B cell (primary cell): ENCODE data around the gene ARRB2. TPM values are rescaled to one million over a fixed set of nuclear protein-coding genes. Genes with fewer than 3 reads are reported as not detected.

Source experiments
- ATAC-seq: fragments of 200-7000 bp; cut with Tn5 transposase; one replicate; pipeline ENCODE4 v1.10.0; 2021; ENCODE audit warnings: low read depth, mild to moderate bottlenecking, moderate number of reproducible peaks, moderate library complexity
- CTCF ChIA-PET: fragments of 350-600 bp; sonication (Branson Sonifier 250); formaldehyde crosslinking; loops from one replicate; lab custom pipeline; 2021; ENCODE audit warnings: antibody characterized with exemption, inconsistent platforms; lab: Charles Lee
- POLR2A ChIA-PET: fragments of 350-600 bp; sonication (Branson Sonifier 250); formaldehyde crosslinking; loops from one replicate; lab custom pipeline; 2021; ENCODE audit warnings: antibody characterized with exemption; lab: Charles Lee
- DNase-seq: peaks from one replicate; pipeline ENCODE4 v3.0.0; 2013
- H2AFZ ChIP-seq: 2 replicates; pipeline ENCODE4 v1.6.1; 2012; ENCODE audit warnings: mild to moderate bottlenecking, low read depth, low read length; ENCODE audit not compliant: insufficient read depth, poor library complexity, severe bottlenecking
- H3K27ac ChIP-seq, 2 donors: 1 replicate in 1 of 2; 2 replicates in 1 of 2; pipeline ENCODE4 v1.5.1; 2012 to 2013; ENCODE audit warnings: low read length in 2 of 2, mild to moderate bottlenecking in 2 of 2, moderate library complexity in 1 of 2
- H3K27me3 ChIP-seq, 4 experiments: fragments of 200-600 bp in 1 of 4; sonication (generic) in 1 of 4; replicated peaks in 1 of 4; 1 replicate in 2 of 4; 2 replicates in 2 of 4; pipeline versions ENCODE4 v1.6.1 to v1.7.0; 2013 to 2016; ENCODE audit warnings: low read length in 3 of 4, mild to moderate bottlenecking in 2 of 4, mixed read lengths in 1 of 4, moderate library complexity in 1 of 4; ENCODE audit not compliant: insufficient read depth in 4 of 4, control insufficient read depth in 3 of 4; ENCODE audit errors: control extremely low read depth in 1 of 4
- H3K36me3 ChIP-seq, 2 experiments: replicated peaks in 1 of 2; 1 replicate in 1 of 2; 2 replicates in 1 of 2; pipeline versions ENCODE4 v1.6.1 to v1.7.1; 2013; ENCODE audit warnings: low read length in 1 of 2; ENCODE audit not compliant: insufficient read depth in 2 of 2, control insufficient read depth in 1 of 2; ENCODE audit errors: control extremely low read depth in 1 of 2, extremely low read depth in 1 of 2
- H3K4me1 ChIP-seq, 2 donors: fragments of 200-600 bp in 1 of 2; sonication (generic) in 1 of 2; 1 replicate in 1 of 2; 2 replicates in 1 of 2; pipeline versions ENCODE4 v1.5.1 to v1.6.1; 2013 to 2017; ENCODE audit warnings: low read length in 2 of 2; ENCODE audit not compliant: control insufficient read depth in 2 of 2, insufficient read depth in 2 of 2
- H3K4me2 ChIP-seq: replicated peaks from 2 replicates; pipeline ENCODE3; 2012; ENCODE audit warnings: mild to moderate bottlenecking, low read depth, low read length; ENCODE audit not compliant: poor library complexity, severe bottlenecking
- H3K4me3 ChIP-seq, 5 experiments: fragments of 200-600 bp in 1 of 5; sonication (generic) in 1 of 5; 1 replicate in 3 of 5; 2 replicates in 2 of 5; pipeline versions ENCODE4 v1.5.1 to v1.7.0; 2011 to 2016; ENCODE audit warnings: low read length in 4 of 5, mild to moderate bottlenecking in 4 of 5, low read depth in 2 of 5, control low read depth in 1 of 5, moderate library complexity in 1 of 5; ENCODE audit not compliant: insufficient read depth in 1 of 5; ENCODE audit errors: control extremely low read depth in 1 of 5, extremely low read depth in 1 of 5
- H3K79me2 ChIP-seq: fragments of 200-600 bp; sonication (generic); one replicate; pipeline ENCODE4 v1.6.0; 2016; ENCODE audit warnings: low read length; ENCODE audit not compliant: control insufficient read depth, insufficient read depth
- H3K9ac ChIP-seq: fragments of 200-600 bp; sonication (generic); 2 replicates; pipeline ENCODE4 v1.6.1; 2017; ENCODE audit warnings: mild to moderate bottlenecking, low read length, moderate library complexity
- H3K9me3 ChIP-seq, 3 donors: one replicate each; pipeline versions ENCODE4 v1.6.1 to v1.7.1; 2013; ENCODE audit warnings: low read length in 2 of 3; ENCODE audit not compliant: control insufficient read depth in 2 of 3, insufficient read depth in 1 of 3; ENCODE audit errors: control extremely low read depth in 1 of 3
- H4K20me1 ChIP-seq: 2 replicates; pipeline ENCODE4 v1.6.0; 2012; ENCODE audit warnings: mild to moderate bottlenecking, low read length; ENCODE audit not compliant: insufficient read depth, control insufficient read depth, poor library complexity, severe bottlenecking
- H3K27ac Mint-ChIP-seq: one replicate; pipeline ENCODE4 v1.8.0; 2021; ENCODE audit warnings: mixed read lengths
- H3K27me3 Mint-ChIP-seq: one replicate; pipeline ENCODE4 v1.8.0; 2021; ENCODE audit warnings: mixed read lengths
- H3K4me1 Mint-ChIP-seq: one replicate; pipeline ENCODE4 v1.8.0; 2021; ENCODE audit warnings: mixed read lengths
- H3K4me3 Mint-ChIP-seq: one replicate; pipeline ENCODE4 v1.8.0; 2021; ENCODE audit warnings: mixed read lengths
- H3K9me3 Mint-ChIP-seq: one replicate; pipeline ENCODE4 v1.8.0; 2022; ENCODE audit warnings: mixed read lengths; ENCODE audit not compliant: insufficient read depth
- EZH2 ChIP-seq: IDR thresholded peaks from 2 replicates; pipeline ENCODE4 v1.6.1; 2012; ENCODE audit warnings: borderline replicate concordance, low read depth, mild to moderate bottlenecking, moderate library complexity, low read length; ENCODE audit not compliant: insufficient read depth, poor library complexity, severe bottlenecking
- WGBS: methylation state at CpG from one replicate; pipeline ENCODE4 v1.1.5; 2013; ENCODE audit warnings: missing lambda C conversion rate; ENCODE audit not compliant: insufficient coverage; 5-methylcytosine and 5-hydroxymethylcytosine counted together
- intact Hi-C: fragments of 100-400 bp; cut with micrococcal nuclease; formaldehyde crosslinking; loops from one replicate; pipeline ENCODE4 v1.10.0; 2022
- polyA plus RNA-seq: library from polyadenylated mRNA; depleted of rRNA; stranded (reverse); fragments of >200 nt; gene quantifications from 2 replicates; pipeline ENCODE4 v1.2.3, GENCODE V29; 2012
- total RNA-seq, 2 donors: library from RNA; stranded (reverse); fragments of 120-200 nt in 1 of 2; gene quantifications; 1 replicate in 1 of 2; 2 replicates in 1 of 2; pipeline versions ENCODE4 v1.2.3 to v1.2.4, GENCODE V29; 2013 to 2022
- TF ChIP-seq, protein P1 (sequence below): fragments of 200-600 bp; IDR thresholded peaks from one replicate; pipeline ENCODE4 v1.8.0; 2022; ENCODE audit warnings: antibody characterized with exemption, mild to moderate bottlenecking

Gene ARRB2
- total and polyA plus RNA-seq, 2 donors (not counting 1 experiment from before 2014, with no cell fraction given), result 111 to 164 TPM

DNA sequence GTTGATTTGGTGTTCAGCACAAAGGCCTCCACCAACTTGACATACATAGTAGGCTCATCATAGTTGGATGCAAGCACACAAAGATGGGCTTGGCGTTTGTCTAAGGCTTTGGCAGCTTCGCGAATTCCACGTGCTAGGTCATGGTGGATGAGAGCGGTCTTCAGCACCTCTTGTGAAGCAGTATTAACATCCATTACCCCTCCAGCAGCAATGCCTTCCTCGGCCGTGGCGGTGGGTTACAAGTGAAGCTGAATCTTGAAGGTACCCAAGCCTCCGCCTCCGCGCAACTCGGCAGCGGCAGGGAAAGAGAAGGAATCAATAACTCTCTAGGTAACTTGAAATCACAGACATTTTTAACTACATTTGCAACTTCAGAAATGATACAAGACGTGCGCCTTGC, 5.4 kb upstream of the ARRB2 start:
- WGBS, result 94% methylated on average over 7 of the region's 15 CpGs
- Mint-ChIP-seq H3K9me3 (no peaks in the 10 kb centered on the region), H3K4me1 (peaks cover 40% of the 10 kb centered on the region), H3K4me3 (peak overlapping the region; percentile 93), H3K27ac (peak overlapping the region; percentile 96), H3K27me3 (no peaks in the 10 kb centered on the region)
- no peak overlapping the region for H3K4me3 ChIP-seq
- H3K36me3 ChIP-seq, result no peaks in the 10 kb centered on the region
- H2AFZ ChIP-seq, result no peak overlapping the region
- peak overlapping the region; percentile 97 for H3K4me2 ChIP-seq
- TF ChIP-seq, protein P1, sequence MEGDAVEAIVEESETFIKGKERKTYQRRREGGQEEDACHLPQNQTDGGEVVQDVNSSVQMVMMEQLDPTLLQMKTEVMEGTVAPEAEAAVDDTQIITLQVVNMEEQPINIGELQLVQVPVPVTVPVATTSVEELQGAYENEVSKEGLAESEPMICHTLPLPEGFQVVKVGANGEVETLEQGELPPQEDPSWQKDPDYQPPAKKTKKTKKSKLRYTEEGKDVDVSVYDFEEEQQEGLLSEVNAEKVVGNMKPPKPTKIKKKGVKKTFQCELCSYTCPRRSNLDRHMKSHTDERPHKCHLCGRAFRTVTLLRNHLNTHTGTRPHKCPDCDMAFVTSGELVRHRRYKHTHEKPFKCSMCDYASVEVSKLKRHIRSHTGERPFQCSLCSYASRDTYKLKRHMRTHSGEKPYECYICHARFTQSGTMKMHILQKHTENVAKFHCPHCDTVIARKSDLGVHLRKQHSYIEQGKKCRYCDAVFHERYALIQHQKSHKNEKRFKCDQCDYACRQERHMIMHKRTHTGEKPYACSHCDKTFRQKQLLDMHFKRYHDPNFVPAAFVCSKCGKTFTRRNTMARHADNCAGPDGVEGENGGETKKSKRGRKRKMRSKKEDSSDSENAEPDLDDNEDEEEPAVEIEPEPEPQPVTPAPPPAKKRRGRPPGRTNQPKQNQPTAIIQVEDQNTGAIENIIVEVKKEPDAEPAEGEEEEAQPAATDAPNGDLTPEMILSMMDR, result no peak
- TF ChIP-seq EZH2, result no peak
- no peaks in the 10 kb centered on the region for H3K9me3 ChIP-seq
- DNase-seq (no peak), ATAC-seq (no peak)
- no peak overlapping the region for H3K9ac ChIP-seq
- H3K4me1 ChIP-seq, result peaks cover 10 to 22% of the 10 kb centered on the region in 2 donors
- no peaks in the 10 kb centered on the region for H3K27me3 ChIP-seq
- ChIA-PET POLR2A (interaction anchor here (0.7 kb wide), 1 partner anchor 312 kb away, joined by 3 read pairs; no protein-coding TSS in a partner anchor), CTCF (no interaction called here)
- H3K27ac ChIP-seq, result no peak overlapping the region
- intact Hi-C loops, result loop anchor here (10.0 kb wide), 1 partner anchor 140 kb away; the partner anchor contains the start of gene GGT6
- no peaks in the 10 kb centered on the region for H4K20me1 ChIP-seq
- peaks cover 39% of the 10 kb centered on the region for H3K79me2 ChIP-seq

DNA sequence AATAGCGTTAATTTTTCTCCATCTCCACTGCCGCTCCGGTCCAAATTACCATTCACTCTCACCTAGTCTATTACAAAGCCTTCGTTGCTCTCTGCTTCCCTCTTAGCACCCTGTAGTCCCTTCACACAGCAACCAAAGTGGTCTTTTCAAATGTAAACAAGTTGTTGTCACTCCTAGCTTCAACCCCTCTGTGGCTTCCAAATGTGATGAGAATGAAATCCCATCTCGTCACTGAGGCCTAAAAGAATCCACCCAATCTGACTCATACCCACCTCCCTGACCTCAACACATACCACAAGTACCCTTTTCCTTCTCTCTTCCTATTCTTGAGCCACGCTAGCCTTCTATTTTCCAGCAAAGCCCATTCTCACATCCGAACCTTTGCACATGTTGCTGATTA, 4.3 kb upstream of the ARRB2 start:
- intact Hi-C loops, result loop anchor here (10.0 kb wide), 1 partner anchor 141 kb away; the partner anchor contains the start of gene GGT6
- ChIA-PET POLR2A (no interaction called here), CTCF (no interaction called here)
- Histone ChIP-seq H4K20me1 (no peaks in the 10 kb centered on the region), H3K79me2 (peaks cover 34% of the 10 kb centered on the region), H3K4me3 (no peak overlapping the region), H3K36me3 (no peaks in the 10 kb centered on the region), H2AFZ (no peak overlapping the region), H3K9ac (no peak overlapping the region), H3K9me3 (no peaks in the 10 kb centered on the region), H3K27me3 (no peaks in the 10 kb centered on the region), H3K4me1 (peaks cover 12 to 26% of the 10 kb centered on the region in 2 donors), H3K27ac (no peak overlapping the region), H3K4me2 (no peak overlapping the region)
- peak overlapping the region; percentile 18 for H3K27ac Mint-ChIP-seq
- H3K9me3 Mint-ChIP-seq, result no peaks in the 10 kb centered on the region
- H3K4me1 Mint-ChIP-seq, result peaks cover 42% of the 10 kb centered on the region
- no peak for DNase-seq
- ATAC-seq, result no peak
- no peaks in the 10 kb centered on the region for H3K27me3 Mint-ChIP-seq
- peak overlapping the region; percentile 54 for H3K4me3 Mint-ChIP-seq
- TF ChIP-seq EZH2, result no peak
- TF ChIP-seq, protein P1, result no peak
- WGBS, result 93% methylated on average over 6 of the region's 7 CpGs
